Right ventricle myocardium superior (tissue), 1 donor: ENCODE results near the gene SDHA. TPM values are rescaled to one million over a fixed set of nuclear protein-coding genes. Genes with fewer than 3 reads are reported as not detected.
"Not testable (repeated sequence)": the region's sequence is repeated elsewhere in the genome, so short reads cannot be mapped to it uniquely, and the experiment has no call there.

ENCODE experiments used
- ATAC-seq: fragments of 200-7000 bp; cut with Tn5 transposase; one replicate; pipeline ENCODE4 v1.9.1; 2020; ENCODE audit warnings: mild to moderate bottlenecking; ENCODE audit not compliant: poor library complexity
- DNase-seq: peaks from one replicate; pipeline ENCODE4 v3.0.0-alpha.2; 2020
- intact Hi-C: fragments of 100-400 bp; cut with DNase I; formaldehyde crosslinking; loops from one replicate; pipeline ENCODE4 v1.11.2; 2022
- total RNA-seq: library from RNA; stranded (reverse); fragmentation: NEBNext Ultra II Directional; extraction: Animal tissue kit (Norgen Biotek cat#: 25700); gene quantifications from one replicate; pipeline ENCODE4 v1.2.1, GENCODE V29; 2021
- donor health status: DM: no; HTN: yes; CAD: no; lungs with severe emphysema.

SDHA gene
- total RNA-seq, 1 donor from 2014 or later, result 837 TPM

GRCh38 chr5:273491-273890, 55.4 kb downstream of the SDHA start:
- DNase-seq, intact Hi-C loops, ATAC-seq: not testable (repeated sequence)

GRCh38 chr5:274346-274745, 56.2 kb downstream of the SDHA start:
- intact Hi-C loops, ATAC-seq, DNase-seq: not testable (repeated sequence)

GRCh38 chr5:278646-279045, 60.5 kb downstream of the SDHA start:
- DNase-seq (no peak), ATAC-seq (no peak)
- intact Hi-C loops, result no loop called here

- DNase-seq, intact Hi-C loops, ATAC-seq: not testable (repeated sequence)
These were observed 61.0 kb downstream of the SDHA start for GRCh38 chr5:279051-279665.

GRCh38 chr5:285991-286557, 68.0 kb downstream of the SDHA start:
- DNase-seq, result no peak
- no peak for ATAC-seq
- intact Hi-C loops, result no loop called here

GRCh38 chr5:290200-290599, 72.1 kb downstream of the SDHA start:
- DNase-seq, intact Hi-C loops, ATAC-seq: not testable (repeated sequence)

GRCh38 chr5:291345-291744, 73.2 kb downstream of the SDHA start:
- DNase-seq, ATAC-seq, intact Hi-C loops: not testable (repeated sequence)

GRCh38 chr5:294788-295187, 76.7 kb downstream of the SDHA start:
- ATAC-seq, intact Hi-C loops, DNase-seq: not testable (repeated sequence)

GRCh38 chr5:296207-296606, 78.1 kb downstream of the SDHA start:
- intact Hi-C loops, ATAC-seq, DNase-seq: not testable (repeated sequence)

- ATAC-seq, DNase-seq, intact Hi-C loops: not testable (repeated sequence)
These were observed 78.8 kb downstream of the SDHA start for GRCh38 chr5:296954-297353.

- DNase-seq, intact Hi-C loops, ATAC-seq: not testable (repeated sequence)
These were observed 79.3 kb downstream of the SDHA start for GRCh38 chr5:297448-297847.

- intact Hi-C loops, ATAC-seq, DNase-seq: not testable (repeated sequence)
These were observed 80.0 kb downstream of the SDHA start for GRCh38 chr5:297991-298736.

GRCh38 chr5:298737-299125, 80.6 kb downstream of the SDHA start:
- intact Hi-C loops, result no loop called here
- no peak for DNase-seq
- no peak for ATAC-seq

GRCh38 chr5:299921-300320, 81.8 kb downstream of the SDHA start:
- intact Hi-C loops, DNase-seq: not testable (repeated sequence)
- peak; percentile 31 for ATAC-seq

GRCh38 chr5:300691-301435, 82.7 kb downstream of the SDHA start:
- ATAC-seq, DNase-seq, intact Hi-C loops: not testable (repeated sequence)

- intact Hi-C loops, ATAC-seq, DNase-seq: not testable (repeated sequence)
These were observed 84.3 kb downstream of the SDHA start for GRCh38 chr5:302416-302815.

- ATAC-seq (no peak), DNase-seq (no peak)
- intact Hi-C loops, result no loop called here
These were observed 84.8 kb downstream of the SDHA start for GRCh38 chr5:302966-303365.

GRCh38 chr5:303741-304140, 85.6 kb downstream of the SDHA start:
- intact Hi-C loops, DNase-seq, ATAC-seq: not testable (repeated sequence)

GRCh38 chr5:305050-305449, 86.9 kb downstream of the SDHA start:
- intact Hi-C loops, result no loop called here
- ATAC-seq (no peak), DNase-seq (no peak)
